ENCODE data around the gene IRF2. TPM values are rescaled to one million over a fixed set of nuclear protein-coding genes. Genes with fewer than 3 reads are reported as not detected.
A peak's percentile ranks its signal among the peaks of the same experiment; 100 is the strongest.

Gene IRF2
- total RNA-seq, 1 donor from 2014 or later: 27.6 TPM

DNA sequence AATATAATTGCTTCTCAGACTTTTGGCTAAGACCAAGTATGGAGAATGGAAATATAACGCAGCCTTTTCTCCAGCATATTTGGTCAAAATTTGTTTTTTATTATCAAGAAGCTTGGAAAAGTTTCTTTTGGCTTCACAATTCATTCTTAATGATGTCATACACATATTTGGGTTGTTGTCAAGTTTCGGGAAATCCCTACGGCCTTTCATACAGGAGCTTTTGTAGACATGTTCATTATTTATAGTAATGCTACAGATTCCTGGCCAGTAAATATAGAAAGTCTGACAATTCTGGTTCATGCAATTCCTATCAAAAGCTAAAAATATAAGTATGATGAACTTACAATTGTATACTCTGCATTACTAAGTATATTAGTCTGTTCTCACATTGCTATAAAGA, 112.9 kb downstream of the IRF2 start:
- no peak overlapping the region for H3K4me3 Mint-ChIP-seq (ENCODE audit: unreplicated experiment)
- no peak overlapping the region for H3K27ac Mint-ChIP-seq (ENCODE audit: unreplicated experiment)

DNA sequence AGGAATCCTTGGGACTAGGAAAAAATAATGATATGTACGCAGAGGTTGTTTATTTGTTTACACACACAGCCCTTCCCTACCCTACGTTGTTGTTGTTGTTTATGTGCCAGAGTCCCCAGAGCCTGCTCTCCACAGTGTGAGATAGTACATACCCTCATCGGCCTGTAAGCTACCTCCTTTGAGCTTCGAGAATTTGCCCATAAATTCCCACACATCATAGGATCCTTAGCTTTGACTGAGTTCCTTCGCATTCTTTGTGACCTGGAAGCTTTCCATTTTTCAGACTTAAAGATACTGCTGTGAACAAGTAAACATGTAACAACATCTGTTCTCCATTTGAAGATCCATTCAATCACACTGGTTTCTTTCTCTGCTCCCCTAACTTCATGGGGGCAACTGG, 114.5 kb downstream of the IRF2 start:
- H3K9me3 Mint-ChIP-seq (ENCODE audit: unreplicated experiment): no peaks in the 10 kb centered on the region
- peak overlapping the region; percentile 6 for H3K27ac Mint-ChIP-seq (ENCODE audit: unreplicated experiment)
- H3K27me3 Mint-ChIP-seq (ENCODE audit: unreplicated experiment): peaks cover 4% of the 10 kb centered on the region
- DNase-seq (ENCODE audit: low spot score): no peak
- H3K4me3 Mint-ChIP-seq (ENCODE audit: unreplicated experiment): no peak overlapping the region
- no peak for TF ChIP-seq CTCF (IDR thresholded peaks at IDR 0.05; ENCODE audit: unreplicated experiment)
- H3K36me3 Mint-ChIP-seq (ENCODE audit: low read depth, unreplicated experiment): peaks cover 2% of the 10 kb centered on the region
- peaks cover 36% of the 10 kb centered on the region for H3K4me1 Mint-ChIP-seq (ENCODE audit: unreplicated experiment)

More for the DNA sequence above, 112.9 kb downstream of the IRF2 start:
- no peak for DNase-seq (ENCODE audit: low spot score)
- H3K27me3 Mint-ChIP-seq (ENCODE audit: unreplicated experiment): peaks cover 6% of the 10 kb centered on the region
- peaks cover 24% of the 10 kb centered on the region for H3K4me1 Mint-ChIP-seq (ENCODE audit: unreplicated experiment)
- peaks cover under 1% of the 10 kb centered on the region for H3K36me3 Mint-ChIP-seq (ENCODE audit: low read depth, unreplicated experiment)
- H3K9me3 Mint-ChIP-seq (ENCODE audit: unreplicated experiment): no peaks in the 10 kb centered on the region
- no peak for TF ChIP-seq CTCF (IDR thresholded peaks at IDR 0.05; ENCODE audit: unreplicated experiment)

DNA sequence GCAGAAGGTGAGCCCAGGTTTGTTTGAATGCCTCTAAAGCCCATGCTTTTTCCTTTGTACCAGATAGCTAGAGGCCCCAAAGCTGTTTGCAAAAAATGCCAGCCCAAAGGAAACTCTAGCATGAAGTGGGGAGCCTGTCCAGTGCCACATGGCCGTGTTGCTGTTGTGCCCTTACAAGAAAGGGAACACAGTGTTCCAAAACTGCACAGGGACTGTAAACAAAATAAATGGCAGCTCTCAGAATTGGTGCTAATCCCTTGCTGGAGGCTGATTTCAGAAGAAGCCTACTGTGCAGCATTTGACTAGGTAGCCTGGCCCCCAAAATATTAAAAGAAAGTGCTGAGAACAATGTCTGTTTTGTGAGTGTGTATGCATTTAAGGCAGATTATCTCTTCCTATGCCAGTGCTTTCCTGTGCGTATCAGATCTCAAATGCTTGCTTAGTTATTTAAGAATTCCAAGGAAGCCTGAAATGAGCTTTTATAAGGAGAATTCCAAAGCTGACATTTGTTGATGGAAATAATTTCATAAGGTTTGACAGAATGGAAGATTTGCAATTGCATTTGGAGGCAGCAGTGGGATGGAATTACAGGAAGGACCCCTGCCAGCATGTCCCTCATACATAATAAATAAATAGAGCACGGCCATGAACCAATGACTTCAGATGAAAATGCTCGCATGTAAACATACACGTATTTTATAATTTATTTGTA, 115.7 kb downstream of the IRF2 start:
- DNase-seq (ENCODE audit: low spot score): no peak
- H3K9me3 Mint-ChIP-seq (ENCODE audit: unreplicated experiment): no peaks in the 10 kb centered on the region

GRCh38 chr4:184357772-184358171, 116.6 kb downstream of the IRF2 start:
- Mint-ChIP-seq H3K27me3 (ENCODE audit: unreplicated experiment) (peaks cover 4% of the 10 kb centered on the region), H3K4me3 (ENCODE audit: unreplicated experiment) (no peak overlapping the region), H3K9me3 (ENCODE audit: unreplicated experiment) (no peaks in the 10 kb centered on the region), H3K4me1 (ENCODE audit: unreplicated experiment) (peaks cover 40% of the 10 kb centered on the region), H3K27ac (ENCODE audit: unreplicated experiment) (no peak overlapping the region), H3K36me3 (ENCODE audit: low read depth, unreplicated experiment) (peaks cover 2% of the 10 kb centered on the region)
- no peak for TF ChIP-seq CTCF (IDR thresholded peaks at IDR 0.05; ENCODE audit: unreplicated experiment)
- DNase-seq (ENCODE audit: low spot score): no peak

More for the DNA sequence above, 115.7 kb downstream of the IRF2 start:
- Mint-ChIP-seq H3K27ac (ENCODE audit: unreplicated experiment) (no peak overlapping the region), H3K36me3 (ENCODE audit: low read depth, unreplicated experiment) (peaks cover 2% of the 10 kb centered on the region), H3K4me1 (ENCODE audit: unreplicated experiment) (peaks cover 40% of the 10 kb centered on the region), H3K4me3 (ENCODE audit: unreplicated experiment) (no peak overlapping the region), H3K27me3 (ENCODE audit: unreplicated experiment) (peaks cover 4% of the 10 kb centered on the region)
- no peak for TF ChIP-seq CTCF (IDR thresholded peaks at IDR 0.05; ENCODE audit: unreplicated experiment)

DNA sequence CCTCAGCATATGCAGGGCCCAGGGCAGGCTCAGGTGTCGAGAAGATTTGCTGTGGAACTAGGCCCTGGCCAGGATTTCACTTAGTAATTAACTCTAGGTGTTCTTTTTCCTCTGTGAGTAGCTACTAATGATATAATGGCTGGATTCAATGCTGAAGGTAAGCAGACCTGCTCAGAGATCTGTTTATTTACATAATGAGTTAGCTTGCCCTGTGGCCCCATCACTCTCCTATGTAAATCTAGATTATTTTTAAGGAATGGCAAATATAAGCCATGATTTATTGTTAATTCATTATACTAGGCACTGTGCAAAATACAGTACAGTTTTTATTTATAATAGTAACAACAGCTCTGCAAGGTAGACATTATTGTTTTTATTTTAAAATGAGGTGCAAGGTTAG, 117.2 kb downstream of the IRF2 start:
- H3K27me3 Mint-ChIP-seq (ENCODE audit: unreplicated experiment): peaks cover 4% of the 10 kb centered on the region
- H3K4me1 Mint-ChIP-seq (ENCODE audit: unreplicated experiment): peaks cover 40% of the 10 kb centered on the region
- no peak overlapping the region for H3K4me3 Mint-ChIP-seq (ENCODE audit: unreplicated experiment)
- no peak for DNase-seq (ENCODE audit: low spot score)
- no peak for TF ChIP-seq CTCF (IDR thresholded peaks at IDR 0.05; ENCODE audit: unreplicated experiment)
- H3K36me3 Mint-ChIP-seq (ENCODE audit: low read depth, unreplicated experiment): peaks cover 2% of the 10 kb centered on the region
- H3K9me3 Mint-ChIP-seq (ENCODE audit: unreplicated experiment): no peaks in the 10 kb centered on the region
- no peak overlapping the region for H3K27ac Mint-ChIP-seq (ENCODE audit: unreplicated experiment)
